Measurements from ENCODE around the gene ZDHHC4. TPM values are rescaled to one million over a fixed set of nuclear protein-coding genes. Genes with fewer than 3 reads are reported as not detected.

Gene ZDHHC4
- total RNA-seq (2014; rRNA removed; shearing (Covaris generic)): 52.5 and 55.4 TPM in 2 replicates
- 68.8 and 72.6 TPM in 2 replicates for polyA plus RNA-seq (2016; fragmentation: Nextera tagmentation; extraction: Ambion mirVana)

DNA sequence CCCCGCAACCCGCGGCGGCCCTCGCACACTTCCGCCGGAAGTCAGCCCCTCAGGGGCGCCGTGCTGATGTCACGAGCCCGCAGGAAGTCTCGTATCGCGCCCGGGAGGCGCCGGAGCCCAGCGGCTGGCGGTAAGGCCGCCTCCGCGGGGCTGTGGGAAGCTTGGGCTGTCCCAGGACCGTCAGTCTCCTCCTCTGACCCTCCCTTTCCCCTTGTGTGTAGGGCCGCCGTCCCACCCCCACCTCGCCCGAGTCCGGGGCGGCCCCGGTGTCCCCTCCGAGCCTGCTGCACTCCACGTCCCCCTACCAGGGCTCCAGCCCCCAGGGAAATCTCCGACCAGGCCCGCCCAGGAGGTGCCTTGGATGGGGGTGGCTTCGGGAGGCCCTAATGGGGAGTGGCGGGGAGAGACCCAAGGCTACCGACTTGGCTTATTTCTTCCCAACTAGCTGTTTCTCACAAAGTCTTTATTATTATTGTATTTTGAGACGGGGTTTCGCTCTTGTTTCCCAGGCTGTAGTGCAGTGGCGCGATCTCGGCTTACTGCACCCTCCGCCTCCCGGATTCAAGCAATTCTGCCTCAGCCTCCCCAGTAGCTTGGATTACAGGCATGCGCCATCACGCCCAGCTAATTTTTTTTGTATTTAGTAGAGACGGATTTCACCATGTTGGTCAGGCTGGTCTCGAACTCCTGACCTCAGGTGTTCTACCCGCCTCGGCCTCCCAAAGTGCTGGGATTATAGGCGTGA lies at the start of gene ZDHHC4:
Gene ZDHHC4, plus strand, starts transcription at position 86 of the 745 bp plus-strand sequence. CDS start 3,108 bp downstream, outside the sequence.
- peak; percentile 97 for DNase-seq
- 14 to 15% methylated on average over 40 to 45 of the region's 51 CpGs for WGBS, 2 experiments (ENCODE audit: low coverage in 1 of 2, low lambda C conversion rate in 2 of 2, missing lambda C conversion rate in 2 of 2)
- no peaks in the 10 kb centered on the region for H3K9me3 ChIP-seq (ENCODE audit: low read depth)
- peak within 1 kb of the TSS; percentile 95 for H3K9ac ChIP-seq
- 0 out of 2 replicates have a peak, but pooled peaks cover 6% of the 10 kb centered on the region for H3K4me1 ChIP-seq (ENCODE audit: insufficient read depth)
- no peaks in the 10 kb centered on the region for H4K20me1 ChIP-seq (ENCODE audit: insufficient read depth)
- no peak for TF ChIP-seq EZH2 (IDR thresholded peaks at IDR 0.05; ENCODE audit: insufficient read depth, poor library complexity, severe bottlenecking)
- TF ChIP-seq EZH2phosphoT487 (IDR thresholded peaks at IDR 0.05; ENCODE audit: insufficient read depth, low read depth): no peak
- H3K4me3 ChIP-seq: peak within 1 kb of the TSS; percentile 88
- in situ Hi-C loops (cut with MboI): loop anchor here (25.0 kb wide), 1 partner anchor 360 kb away; no protein-coding TSS in a partner anchor
- H3K79me2 ChIP-seq (ENCODE audit: insufficient read depth): 0 out of 2 replicates have a peak, but pooled peaks cover 6% of the 10 kb centered on the region
- peak within 1 kb of the TSS; percentile 95 for H2AFZ ChIP-seq
- H3K4me2 ChIP-seq (ENCODE audit: unreplicated experiment): peak within 1 kb of the TSS; percentile 79
- peaks cover 5% of the 10 kb centered on the region; the same call in 1 of the 2 replicates for H3K36me3 ChIP-seq (ENCODE audit: low read depth)
- H3K27ac ChIP-seq: peak within 1 kb of the TSS; percentile 91
- H3K27me3 ChIP-seq (replicated peaks; ENCODE audit: insufficient read depth): no peaks in the 10 kb centered on the region
- H3K9me2 ChIP-seq (ENCODE audit: insufficient read depth): no peaks in the 10 kb centered on the region
- no peaks in the 10 kb centered on the region for H3F3A ChIP-seq (ENCODE audit: insufficient read depth)

DNA sequence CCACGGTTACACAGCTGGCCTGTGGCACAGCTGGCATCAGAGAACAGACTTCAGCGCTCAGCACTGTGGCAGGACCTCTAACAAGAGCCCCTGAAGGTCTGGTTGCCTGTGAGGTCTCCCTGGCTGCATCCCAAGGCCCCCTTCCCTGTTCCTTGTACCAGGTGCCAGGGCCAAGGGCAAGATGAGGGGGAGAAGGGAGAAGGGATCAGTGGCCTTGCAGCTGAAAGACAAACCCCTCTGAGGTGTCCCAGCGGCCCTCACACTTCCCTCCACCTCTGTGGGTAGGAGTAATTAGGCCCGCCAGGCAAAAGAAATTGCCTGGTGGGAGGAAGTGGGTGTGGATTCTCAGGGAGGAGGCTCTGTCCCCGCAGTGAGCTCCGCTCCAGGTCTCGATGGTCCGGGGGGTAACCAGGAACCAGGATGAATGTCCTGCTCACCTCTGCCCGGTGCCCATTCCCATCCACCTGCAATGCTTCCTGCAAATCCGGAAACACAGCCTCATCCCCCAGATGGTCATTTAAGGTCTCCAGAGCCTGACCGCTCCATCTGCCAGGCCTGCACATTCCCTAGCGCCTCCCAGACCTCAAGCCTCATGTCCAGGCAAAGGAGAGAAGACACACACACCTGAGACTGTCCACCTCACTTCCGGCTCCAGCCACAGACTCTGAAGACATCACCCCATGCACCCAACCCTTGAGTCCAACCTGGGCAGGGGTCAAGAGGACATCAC lies 48.7 kb upstream of the ZDHHC4 start:
- H3K79me2 ChIP-seq (ENCODE audit: insufficient read depth): no peaks in the 10 kb centered on the region
- WGBS, 2 experiments (ENCODE audit: low coverage in 1 of 2, low lambda C conversion rate in 2 of 2, missing lambda C conversion rate in 2 of 2): 72% methylated on average over 13 of the region's 13 CpGs

DNA sequence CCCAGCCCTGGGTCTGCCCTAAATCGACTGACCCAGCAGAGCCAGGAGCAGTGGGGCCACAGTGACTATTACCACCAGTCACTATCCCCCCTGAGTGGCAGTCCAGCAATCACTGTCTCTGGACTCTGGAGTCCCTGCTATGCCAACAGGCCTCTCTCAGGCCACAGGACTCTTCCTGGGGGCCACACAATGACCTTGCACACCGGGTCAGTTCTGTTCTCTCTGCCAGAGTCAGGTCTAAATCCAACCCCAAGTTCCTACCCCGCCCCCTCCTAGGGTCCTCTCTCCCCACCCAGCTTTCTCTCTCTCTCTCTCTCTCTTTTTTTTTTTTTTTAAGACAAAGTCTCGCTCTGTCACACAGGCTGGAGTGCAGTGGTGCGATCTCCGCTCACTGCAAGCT lies 47.6 kb upstream of the ZDHHC4 start:
- no peaks in the 10 kb centered on the region for H3K9me3 ChIP-seq (ENCODE audit: low read depth)
- TF ChIP-seq EZH2 (IDR thresholded peaks at IDR 0.05; ENCODE audit: insufficient read depth, poor library complexity, severe bottlenecking): no peak
- TF ChIP-seq EZH2phosphoT487 (IDR thresholded peaks at IDR 0.05; ENCODE audit: insufficient read depth, low read depth): no peak
- 57 to 75% methylated on average over 3 to 5 of the region's 6 CpGs for WGBS, 2 experiments (ENCODE audit: low coverage in 1 of 2, low lambda C conversion rate in 2 of 2, missing lambda C conversion rate in 2 of 2)
- no peak for DNase-seq
- no peaks in the 10 kb centered on the region for H3F3A ChIP-seq (ENCODE audit: insufficient read depth)
- no peaks in the 10 kb centered on the region for H3K36me3 ChIP-seq (ENCODE audit: low read depth)
- H2AFZ ChIP-seq: no peak overlapping the region
- no peak overlapping the region for H3K9ac ChIP-seq
- H3K9me2 ChIP-seq (ENCODE audit: insufficient read depth): no peaks in the 10 kb centered on the region
- no peak overlapping the region for H3K4me2 ChIP-seq (ENCODE audit: unreplicated experiment)
- in situ Hi-C loops (cut with MboI): no loop called here
- H3K79me2 ChIP-seq (ENCODE audit: insufficient read depth): no peaks in the 10 kb centered on the region
- H3K27ac ChIP-seq: no peak overlapping the region
- no peaks in the 10 kb centered on the region for H3K4me1 ChIP-seq (ENCODE audit: insufficient read depth)
- H4K20me1 ChIP-seq (ENCODE audit: insufficient read depth): no peaks in the 10 kb centered on the region
- H3K27me3 ChIP-seq (replicated peaks; ENCODE audit: insufficient read depth): peaks cover 35% of the 10 kb centered on the region
- H3K4me3 ChIP-seq: no peak overlapping the region

More for the DNA sequence above, 48.7 kb upstream of the ZDHHC4 start:
- in situ Hi-C loops (cut with MboI): no loop called here
- Histone ChIP-seq H3F3A (ENCODE audit: insufficient read depth) (no peaks in the 10 kb centered on the region), H3K27me3 (replicated peaks; ENCODE audit: insufficient read depth) (peaks cover 35% of the 10 kb centered on the region), H3K4me2 (ENCODE audit: unreplicated experiment) (no peak overlapping the region), H2AFZ (no peak overlapping the region), H3K9me2 (ENCODE audit: insufficient read depth) (no peaks in the 10 kb centered on the region), H4K20me1 (ENCODE audit: insufficient read depth) (no peaks in the 10 kb centered on the region), H3K9me3 (ENCODE audit: low read depth) (no peaks in the 10 kb centered on the region), H3K27ac (no peak overlapping the region), H3K4me3 (no peak overlapping the region), H3K36me3 (ENCODE audit: low read depth) (no peaks in the 10 kb centered on the region), H3K9ac (no peak overlapping the region), H3K4me1 (ENCODE audit: insufficient read depth) (no peaks in the 10 kb centered on the region)
- TF ChIP-seq EZH2phosphoT487 (IDR thresholded peaks at IDR 0.05; ENCODE audit: insufficient read depth, low read depth) (no peak), EZH2 (IDR thresholded peaks at IDR 0.05; ENCODE audit: insufficient read depth, poor library complexity, severe bottlenecking) (no peak)
- no peak for DNase-seq

DNA sequence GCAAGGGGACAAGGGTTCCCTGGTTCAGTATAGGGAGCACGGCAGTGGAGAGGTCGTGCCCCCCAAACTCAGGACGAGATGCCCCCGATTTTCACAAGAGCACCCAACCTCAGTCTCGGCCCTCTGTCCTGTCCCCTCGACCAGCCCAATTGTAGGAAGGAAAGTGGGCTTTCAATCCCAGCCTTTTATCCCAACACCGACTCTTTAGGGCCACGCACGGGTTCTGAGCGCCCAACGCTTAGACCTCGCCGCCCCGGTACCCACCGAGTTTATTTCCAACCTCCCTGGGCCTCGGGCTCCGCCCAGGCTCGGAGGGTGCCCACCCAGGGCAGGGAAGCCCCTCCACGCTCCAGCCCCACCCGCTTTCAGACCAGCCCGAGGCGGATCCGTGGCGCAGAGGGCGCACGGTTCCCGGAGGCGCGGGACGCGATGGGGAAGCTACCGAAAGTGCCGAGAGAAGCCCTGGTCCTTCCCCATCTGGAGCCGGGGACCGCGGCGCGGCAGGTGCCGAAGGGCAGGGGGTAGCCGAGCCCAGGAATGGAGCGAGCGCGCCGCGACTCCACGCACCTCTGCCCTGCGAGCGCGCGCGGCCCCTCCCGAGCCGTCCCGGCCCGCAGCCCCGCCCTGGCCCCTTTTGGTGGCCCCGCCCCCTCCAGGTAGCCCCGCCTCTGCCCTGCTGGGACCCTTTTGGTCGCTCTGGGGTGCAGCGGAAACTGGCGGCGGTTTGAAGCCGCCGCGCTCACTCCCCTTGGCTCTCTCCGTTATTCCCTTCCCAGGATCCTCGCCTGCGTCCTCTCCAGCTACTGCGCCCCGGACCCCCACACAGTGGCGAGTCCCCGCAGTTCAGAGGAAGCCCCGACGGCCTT lies 46.4 kb upstream of the ZDHHC4 start:
- Histone ChIP-seq H3K79me2 (ENCODE audit: insufficient read depth) (no peaks in the 10 kb centered on the region), H3F3A (ENCODE audit: insufficient read depth) (no peaks in the 10 kb centered on the region), H2AFZ (no peak overlapping the region), H3K4me3 (peak overlapping the region; percentile 43), H3K9me2 (ENCODE audit: insufficient read depth) (no peaks in the 10 kb centered on the region), H3K36me3 (ENCODE audit: low read depth) (no peaks in the 10 kb centered on the region), H4K20me1 (ENCODE audit: insufficient read depth) (no peaks in the 10 kb centered on the region), H3K27ac (no peak overlapping the region), H3K9ac (no peak overlapping the region), H3K4me1 (ENCODE audit: insufficient read depth) (no peaks in the 10 kb centered on the region), H3K27me3 (replicated peaks; ENCODE audit: insufficient read depth) (peaks cover 41% of the 10 kb centered on the region), H3K4me2 (ENCODE audit: unreplicated experiment) (peak overlapping the region; percentile 48), H3K9me3 (ENCODE audit: low read depth) (no peaks in the 10 kb centered on the region)
- no peak for TF ChIP-seq EZH2phosphoT487 (IDR thresholded peaks at IDR 0.05; ENCODE audit: insufficient read depth, low read depth)
- no peak for TF ChIP-seq EZH2 (IDR thresholded peaks at IDR 0.05; ENCODE audit: insufficient read depth, poor library complexity, severe bottlenecking)
- 4% methylated on average over 55 to 74 of the region's 74 CpGs for WGBS, 2 experiments (ENCODE audit: low coverage in 1 of 2, low lambda C conversion rate in 2 of 2, missing lambda C conversion rate in 2 of 2)
- in situ Hi-C loops (cut with MboI): no loop called here
- DNase-seq: no peak

Data from GM23248 (cell line).